Esophagus muscularis mucosa (tissue), 4 donors: Measurements from ENCODE around the gene MAB21L1.

ENCODE experiments used
- CTCF ChIP-seq, 3 experiments: fragments of 200-600 bp in 2 of 3; fragments of 450-650 bp in 1 of 3; sonication (generic) in 2 of 3; IDR thresholded peaks; one replicate each; pipeline ENCODE4 v1.5.1; 2017 to 2019; ENCODE audit warnings: antibody characterized with exemption in 3 of 3, mild to moderate bottlenecking in 2 of 3, moderate library complexity in 1 of 3
- EP300 ChIP-seq: sonication (generic); formaldehyde crosslinking; IDR thresholded peaks from one replicate; pipeline ENCODE4 v1.6.1; 2017; ENCODE audit warnings: antibody characterized with exemption
- POLR2A ChIP-seq: fragments of 450-650 bp; IDR thresholded peaks from one replicate; pipeline ENCODE4 v1.6.1; 2017; ENCODE audit warnings: antibody characterized with exemption, moderate library complexity, mild to moderate bottlenecking, low read depth

- no peak for TF ChIP-seq POLR2A
- TF ChIP-seq CTCF (IDR thresholded peaks at IDR 0.05): no peak
- TF ChIP-seq EP300: no peak
These were observed 19.5 kb upstream of the MAB21L1 start for GRCh38 chr13:35496006-35496405.
